HG03439 (cell line): Measurements from ENCODE around the gene OR4C45.
"Not testable (repeated sequence)": the region's sequence is repeated elsewhere in the genome, so short reads cannot be mapped to it uniquely, and the experiment has no call there.

Experiments
- ATAC-seq: cut with Tn5 transposase; IDR thresholded peaks from one replicate; pipeline ENCODE4 v1.9.1; 2021; ENCODE audit warnings: mild to moderate bottlenecking, moderate library complexity; ENCODE audit not compliant: unreplicated experiment

Gene OR4C45

DNA sequence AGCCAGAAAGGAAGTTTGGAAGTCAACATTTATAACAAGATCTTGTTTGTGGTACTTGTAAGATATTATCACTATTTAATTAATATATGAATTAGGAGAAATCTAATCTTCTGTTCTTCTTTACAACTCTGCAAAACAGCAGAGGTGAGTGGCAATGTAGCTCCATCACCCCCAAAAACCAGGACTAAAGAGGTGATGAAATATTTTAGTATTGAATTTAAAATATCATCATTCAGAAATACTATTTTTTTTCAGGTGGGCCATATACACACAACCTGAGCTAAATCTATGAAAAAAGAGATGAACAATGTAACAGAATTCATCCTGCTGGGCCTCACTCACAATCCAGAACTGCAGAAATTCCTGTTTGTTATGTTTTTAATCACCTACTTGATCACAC is at the start of gene OR4C45:
OR4C45 (plus strand) TSS at position 301 of the 400 bp plus-strand sequence.
- ATAC-seq = no peak

DNA sequence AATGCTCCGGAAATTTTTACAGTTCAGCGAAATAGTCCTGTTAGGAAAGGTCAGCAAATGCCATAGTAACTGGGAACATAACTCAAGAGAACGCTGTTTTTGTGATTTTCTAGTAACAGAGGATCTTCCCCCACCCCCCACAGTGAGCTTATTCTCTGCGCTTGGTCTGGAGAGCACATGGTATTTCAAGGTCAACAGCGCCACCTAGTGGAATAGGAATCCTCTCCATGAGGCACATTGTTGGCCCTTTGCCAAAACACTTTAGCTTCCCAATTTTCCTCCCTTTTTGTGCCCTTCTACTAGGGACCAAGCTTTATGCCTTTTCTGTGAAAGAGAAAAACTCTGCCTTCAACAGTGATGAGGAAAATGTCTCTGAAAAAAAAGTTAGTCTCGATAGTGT is 37.1 kb upstream of the OR4C45 start:
- no peak for ATAC-seq

DNA sequence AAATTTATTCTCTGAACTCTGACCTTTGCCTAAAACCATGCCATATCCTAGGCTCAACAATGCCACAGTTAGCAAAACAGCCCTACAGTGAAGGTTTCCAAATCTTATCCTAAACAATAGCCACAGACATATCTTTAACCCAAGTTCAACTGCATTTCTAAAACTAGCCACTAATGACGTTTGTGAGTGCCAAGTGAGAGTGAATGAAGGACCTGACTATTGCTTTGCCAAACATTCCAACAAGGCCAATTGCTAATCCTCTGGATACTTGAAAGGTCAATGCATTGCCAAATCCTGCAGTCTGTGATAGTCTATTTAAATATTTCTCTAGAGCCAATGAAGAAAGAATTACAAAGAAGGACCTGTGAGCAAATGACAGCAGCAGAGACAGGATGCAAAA is 2.5 kb upstream of the OR4C45 start:
- ATAC-seq = no peak

DNA sequence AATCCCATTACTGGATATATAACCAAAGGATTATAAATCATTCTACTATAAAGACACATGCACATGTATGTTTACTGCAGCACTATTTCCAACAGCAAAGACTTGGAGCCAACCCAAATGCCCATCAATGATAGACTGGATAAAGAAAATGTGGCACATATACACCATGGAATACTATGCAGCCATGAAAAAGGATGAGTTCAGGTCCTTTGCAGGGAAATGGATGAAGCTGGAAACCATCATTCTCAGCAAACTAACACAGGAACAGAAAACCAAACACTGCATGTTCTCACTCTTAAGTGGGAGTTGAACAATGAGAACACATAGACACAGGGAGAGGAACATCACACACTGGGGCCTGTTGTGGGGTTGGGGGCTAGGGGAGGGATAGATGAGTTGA is 3.6 kb downstream of the OR4C45 start:
- ATAC-seq = not testable (repeated sequence)

DNA sequence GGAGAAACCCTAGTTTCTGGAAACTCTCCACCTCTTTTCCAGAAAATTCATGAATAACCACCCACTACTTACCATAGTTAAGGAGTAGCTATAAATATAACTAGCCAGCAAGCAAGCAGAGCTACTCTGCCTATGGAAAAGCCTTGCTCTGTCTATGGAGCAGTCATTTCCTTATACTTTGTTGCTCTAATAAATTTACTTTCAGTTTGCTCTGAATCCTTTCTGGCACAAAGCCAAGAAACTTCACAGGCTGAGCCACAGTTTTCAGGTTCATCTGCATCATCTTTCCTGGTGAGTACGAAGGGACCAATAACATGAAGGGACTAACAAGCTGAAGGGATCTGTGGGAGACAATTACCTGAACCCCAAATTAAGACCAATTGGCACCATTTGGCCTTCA is 4.6 kb downstream of the OR4C45 start:
- ATAC-seq = no peak

DNA sequence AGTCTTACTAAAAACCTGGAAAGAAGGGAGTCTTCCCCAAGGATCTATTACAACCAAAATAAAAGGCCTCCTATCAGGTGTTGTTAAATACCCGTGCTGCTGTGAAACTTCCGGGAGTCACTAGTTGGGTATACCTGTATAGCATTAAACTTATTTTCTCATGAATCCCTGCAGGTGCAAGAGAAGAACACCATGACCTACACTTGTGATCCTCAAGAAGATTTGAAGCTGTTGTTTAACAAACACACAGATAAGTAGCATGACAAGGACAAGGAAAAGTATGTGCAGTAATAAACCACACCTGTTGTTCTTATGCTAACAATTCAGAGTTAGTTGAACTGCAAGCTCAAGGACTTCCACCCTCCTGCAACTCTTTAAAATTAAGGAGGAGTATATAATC is 12.0 kb downstream of the OR4C45 start:
- no peak for ATAC-seq

DNA sequence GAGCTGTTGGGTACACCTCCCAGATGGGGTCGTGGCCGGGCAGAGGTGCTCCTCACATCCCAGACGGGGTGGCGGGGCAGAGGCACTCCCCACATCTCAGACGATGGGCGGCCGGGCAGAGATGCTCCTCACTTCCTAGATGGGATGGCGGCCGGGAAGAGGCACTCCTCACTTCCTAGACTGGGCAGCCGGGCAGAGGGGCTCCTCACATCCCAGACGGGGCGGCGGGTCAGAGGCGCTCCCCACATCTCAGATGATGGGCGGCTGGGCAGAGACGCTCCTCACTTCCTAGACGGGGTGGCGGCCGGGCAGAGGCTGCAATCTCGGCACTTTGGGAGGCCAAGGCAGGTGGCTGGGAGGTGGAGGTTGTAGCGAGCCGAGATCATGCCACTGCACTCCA is 30.4 kb downstream of the OR4C45 start:
- not testable (repeated sequence) for ATAC-seq

DNA sequence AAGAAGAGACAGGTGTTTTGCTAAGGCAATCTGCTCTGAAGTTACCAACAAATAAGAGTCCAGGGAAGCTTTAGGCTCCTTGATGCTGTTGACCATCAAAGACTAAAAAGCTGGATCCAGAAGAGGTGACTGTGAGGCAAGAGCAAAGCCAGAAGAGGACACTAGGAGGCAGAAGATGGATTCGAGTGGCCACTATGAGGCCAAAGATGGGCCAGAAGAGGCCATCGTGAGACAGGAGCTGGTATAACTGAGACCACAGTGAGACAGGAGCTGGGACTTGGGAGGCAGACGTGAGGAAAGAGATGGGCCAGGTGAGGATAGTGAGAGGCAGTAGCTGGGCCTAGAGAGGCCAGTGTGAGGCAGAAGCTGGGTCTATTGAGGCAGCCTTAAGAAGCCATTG is 37.7 kb downstream of the OR4C45 start:
- ATAC-seq = no peak

DNA sequence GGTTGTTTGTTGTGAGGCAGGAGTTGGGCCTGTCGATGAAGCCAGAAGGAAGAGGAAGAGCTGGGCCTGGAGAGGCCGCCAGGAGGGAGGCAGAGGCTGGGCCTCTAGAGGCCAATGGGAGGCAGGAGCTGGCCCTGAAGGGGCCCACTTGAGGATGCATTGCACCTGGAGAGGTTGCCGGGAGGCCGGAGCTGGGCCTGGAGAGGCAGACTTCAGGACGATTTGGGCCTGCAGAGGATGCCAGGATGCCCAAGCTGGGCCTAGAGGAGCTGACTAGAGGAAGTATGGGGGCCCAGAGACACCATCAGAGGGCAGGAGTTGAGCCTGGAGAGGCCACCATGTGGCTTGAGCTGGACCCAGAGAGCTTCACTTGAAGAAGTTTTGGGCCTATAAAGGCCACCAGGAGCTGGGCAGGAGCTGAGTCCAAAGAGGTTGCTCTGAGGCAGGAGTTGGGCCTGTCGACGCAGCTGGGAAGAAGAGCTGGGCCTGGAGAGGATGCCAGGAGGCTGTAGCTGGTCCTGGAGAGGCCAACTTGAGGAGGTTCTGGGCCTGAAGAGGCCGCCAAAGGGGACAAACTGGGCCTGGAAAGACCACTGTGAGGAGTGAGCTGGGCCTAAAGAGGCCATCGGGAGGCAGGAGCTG is 39.0 kb downstream of the OR4C45 start:
- no peak for ATAC-seq

DNA sequence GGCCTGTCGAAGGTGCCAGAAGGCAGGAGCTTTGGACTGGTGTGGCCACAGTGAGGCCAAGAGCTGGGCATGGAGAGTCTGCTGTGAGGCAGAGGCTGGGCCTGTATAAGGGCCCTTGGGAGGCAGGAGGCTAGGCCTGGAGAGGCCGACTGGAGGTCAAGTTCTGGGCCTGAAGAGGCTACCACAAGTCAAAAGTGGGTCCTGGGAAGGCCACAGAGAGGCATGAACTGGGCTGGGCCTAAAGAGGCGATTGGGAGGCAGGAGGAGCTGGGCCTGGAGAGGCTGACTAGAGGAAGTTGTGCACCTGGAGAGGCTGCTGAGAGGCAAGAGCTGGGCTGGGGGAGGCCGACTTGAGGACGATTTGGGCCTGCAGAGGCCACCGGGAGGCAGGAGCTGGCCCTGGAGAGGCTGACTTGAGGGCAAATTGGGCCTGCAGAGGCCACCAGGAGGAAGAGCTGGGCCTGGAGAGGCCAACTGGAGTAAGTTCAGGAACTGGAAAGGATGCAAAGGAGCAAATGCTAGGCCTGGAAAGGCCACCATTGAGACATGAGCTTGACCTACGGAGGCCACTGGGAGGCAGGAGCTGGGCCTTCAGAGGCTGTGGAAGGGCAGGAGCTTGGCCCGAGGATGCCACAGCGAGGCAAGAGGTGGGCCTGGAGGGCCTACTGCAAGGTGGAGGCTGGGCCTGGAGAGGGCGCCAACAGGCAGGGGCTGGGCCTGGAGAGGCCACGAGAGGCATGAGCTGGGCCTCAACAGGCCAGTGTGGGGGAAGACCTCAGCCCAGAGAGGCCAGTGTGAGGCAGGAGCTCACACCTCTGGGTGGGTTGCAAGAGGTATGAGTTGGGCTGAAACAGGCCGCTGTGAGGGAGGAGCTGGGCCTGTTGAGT is 39.8 kb downstream of the OR4C45 start:
- ATAC-seq = no peak

DNA sequence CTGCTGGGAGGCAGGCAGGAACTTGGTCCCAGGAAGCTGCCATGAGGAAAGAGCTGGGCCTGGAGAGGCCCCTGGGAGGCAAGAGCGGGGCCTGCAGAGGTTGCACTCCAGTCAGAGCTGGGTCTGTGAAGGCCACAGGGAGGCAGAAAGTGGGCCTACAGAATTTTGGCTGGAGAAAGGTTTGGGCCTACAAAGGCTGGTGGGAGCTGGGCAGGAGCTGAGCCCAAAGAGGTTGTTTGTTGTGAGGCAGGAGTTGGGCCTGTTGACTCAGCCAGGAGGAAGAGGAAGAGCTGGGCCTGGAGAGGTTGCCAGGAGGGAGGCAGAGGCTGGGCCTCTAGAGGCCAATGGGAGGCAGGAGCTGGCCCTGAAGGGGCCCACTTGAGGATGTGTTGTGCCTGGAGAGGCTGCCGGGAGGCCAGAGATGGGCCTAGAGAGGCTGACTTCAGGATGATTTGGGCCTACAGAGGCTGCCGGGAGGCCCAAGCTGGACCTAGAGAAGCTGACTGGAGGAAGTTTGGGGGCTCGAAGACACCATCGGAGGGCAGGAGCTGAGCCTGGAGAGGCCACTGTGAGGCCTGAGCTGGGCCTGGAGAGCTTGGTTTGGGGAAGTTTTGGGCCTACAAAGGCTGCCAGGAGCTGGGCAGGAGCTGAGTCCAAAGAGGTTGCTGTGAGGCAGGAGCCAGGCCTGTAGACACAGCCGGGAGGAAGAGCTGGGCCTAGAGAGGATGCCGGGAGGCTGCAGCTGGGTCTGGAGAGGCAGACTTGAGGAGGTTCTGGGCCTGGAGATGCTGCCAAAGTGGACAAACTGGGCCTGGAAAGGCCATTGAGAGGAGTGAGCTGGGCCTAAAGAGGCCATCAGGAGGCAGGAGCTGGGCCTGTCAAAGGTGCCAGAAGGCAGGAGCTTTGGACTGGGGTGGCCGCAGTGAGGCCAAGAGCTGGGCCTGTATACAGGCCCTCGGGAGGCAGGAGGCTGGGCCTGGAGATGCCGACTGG is 40.7 kb downstream of the OR4C45 start:
- ATAC-seq = no peak

DNA sequence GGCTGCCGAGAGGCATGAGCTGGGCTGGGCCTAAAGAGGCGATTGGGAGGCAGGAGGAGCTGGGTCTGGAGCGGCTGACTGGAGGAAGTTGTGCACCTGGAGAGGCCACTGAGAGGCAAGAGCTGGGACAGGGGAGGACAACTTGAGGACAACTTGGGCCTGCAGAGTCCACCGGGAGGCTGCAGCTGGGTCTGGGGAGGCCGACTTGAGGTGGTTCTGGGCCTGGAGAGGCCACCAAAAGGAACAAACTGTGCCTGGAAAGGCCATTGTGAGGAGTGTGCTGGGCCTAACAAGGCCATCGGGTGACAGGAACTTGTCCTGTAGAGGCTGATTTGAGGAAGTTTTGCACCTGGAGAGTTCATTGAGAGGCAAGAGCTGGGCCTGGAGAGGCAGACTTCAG is 41.5 kb downstream of the OR4C45 start:
- ATAC-seq = no peak

DNA sequence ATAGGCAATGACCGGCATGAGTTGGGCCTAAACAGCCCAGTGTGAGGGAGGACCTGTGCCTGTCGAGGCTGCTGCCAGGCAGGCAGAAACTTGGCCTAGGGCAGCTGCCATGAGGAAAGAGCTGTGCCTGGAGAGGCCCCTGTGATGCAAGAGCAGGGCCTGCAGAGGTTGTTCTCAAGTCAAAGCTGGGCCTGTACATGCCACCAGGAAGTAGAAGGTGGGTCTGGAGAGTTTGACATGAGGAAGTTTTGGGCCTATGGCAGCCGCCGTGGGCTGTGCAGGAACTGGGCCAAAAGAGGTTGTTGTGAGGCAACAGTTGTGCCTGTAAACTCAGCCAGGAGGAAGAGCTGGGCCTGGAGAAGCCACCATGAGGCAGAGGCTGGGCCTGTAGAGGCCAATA is 43.2 kb downstream of the OR4C45 start:
- no peak for ATAC-seq

DNA sequence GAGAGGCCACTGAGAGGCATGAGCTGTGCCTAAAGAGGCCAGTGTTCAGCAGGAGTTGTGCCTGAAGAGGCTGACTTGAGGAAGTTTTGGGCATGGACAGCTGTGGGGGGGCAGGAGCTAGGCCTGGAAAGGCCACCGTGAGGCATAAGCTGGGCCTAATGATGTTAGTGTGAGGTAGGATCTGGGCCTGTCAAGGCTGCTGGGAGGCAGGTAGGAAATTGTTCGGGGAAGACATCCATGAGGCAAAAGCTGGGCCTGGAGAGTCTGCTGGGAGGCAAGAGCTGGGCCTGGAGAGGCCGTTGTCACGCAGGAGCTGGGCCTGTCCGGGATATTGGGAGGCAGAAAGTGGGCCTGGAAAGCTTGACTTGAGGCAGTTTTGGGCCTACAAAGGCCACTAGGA is 44.9 kb downstream of the OR4C45 start:
- ATAC-seq = no peak

DNA sequence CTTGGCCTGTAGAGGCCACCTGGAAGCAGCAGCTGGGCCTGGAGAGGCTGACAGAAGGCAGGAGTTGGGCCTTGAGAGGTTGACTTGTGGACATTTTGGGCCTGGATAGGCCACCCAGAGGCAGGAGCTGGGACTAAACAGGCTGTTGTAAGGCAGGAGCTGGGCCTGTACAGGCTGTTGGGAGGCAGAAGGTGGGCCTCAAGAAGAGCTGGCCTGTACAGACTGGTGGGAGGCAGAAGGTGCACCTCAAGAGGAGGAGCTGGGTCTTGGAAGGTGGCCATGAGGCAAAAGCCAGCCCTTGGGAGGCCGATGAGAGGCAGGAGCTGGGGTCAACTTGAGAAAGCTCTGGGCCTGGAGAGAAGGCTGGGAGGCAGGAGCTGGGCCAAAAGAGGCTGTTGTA is 45.3 kb downstream of the OR4C45 start:
- ATAC-seq = no peak

DNA sequence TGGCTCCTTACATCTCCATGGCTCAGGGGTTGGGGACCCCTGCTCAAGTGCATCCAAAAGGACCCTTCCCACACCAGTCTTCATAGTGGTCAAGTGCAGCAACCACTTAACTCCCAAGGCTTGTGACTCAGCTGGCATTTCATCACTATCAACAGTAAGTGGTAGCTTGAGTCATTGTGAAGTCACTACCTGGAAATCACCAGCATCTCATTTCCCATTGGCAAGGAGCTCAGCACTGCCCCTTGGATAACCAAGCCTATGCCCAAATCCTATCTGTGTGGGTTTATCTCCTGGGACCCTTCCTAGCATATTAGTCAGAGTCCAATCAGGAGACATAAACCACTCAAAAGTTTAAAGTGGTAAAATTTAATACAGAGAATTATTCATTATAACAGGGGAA is 46.3 kb downstream of the OR4C45 start:
- ATAC-seq = not testable (repeated sequence)

DNA sequence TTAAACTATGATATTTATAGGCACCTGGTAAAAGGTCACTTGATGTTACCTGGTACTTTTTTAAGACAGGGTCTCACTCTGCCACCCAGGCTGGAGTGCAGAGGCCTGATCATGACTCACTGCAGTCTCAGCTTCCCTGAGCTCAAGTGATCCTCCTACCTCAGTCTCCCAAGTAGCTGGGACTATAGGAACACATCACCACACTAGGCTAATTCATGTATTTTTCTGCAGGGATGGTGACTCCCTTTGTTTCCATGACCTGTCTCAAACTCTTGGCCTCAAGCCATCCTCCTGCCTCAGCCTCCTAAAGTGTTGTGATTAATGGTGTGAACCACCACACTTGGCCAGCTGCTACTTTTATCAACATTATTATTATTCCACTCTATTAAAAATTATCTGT is 47.6 kb downstream of the OR4C45 start:
- ATAC-seq = no peak
